HG03175 (cell line): ENCODE data around the gene ETV2.
"Not testable (repeated sequence)": the region's sequence is repeated elsewhere in the genome, so short reads cannot be mapped to it uniquely, and the experiment has no call there.

Source experiments
- ATAC-seq: cut with Tn5 transposase; IDR thresholded peaks from one replicate; pipeline ENCODE4 v1.9.1; 2021; ENCODE audit warnings: mild to moderate bottlenecking, moderate library complexity; ENCODE audit not compliant: unreplicated experiment

Gene ETV2, protein sequence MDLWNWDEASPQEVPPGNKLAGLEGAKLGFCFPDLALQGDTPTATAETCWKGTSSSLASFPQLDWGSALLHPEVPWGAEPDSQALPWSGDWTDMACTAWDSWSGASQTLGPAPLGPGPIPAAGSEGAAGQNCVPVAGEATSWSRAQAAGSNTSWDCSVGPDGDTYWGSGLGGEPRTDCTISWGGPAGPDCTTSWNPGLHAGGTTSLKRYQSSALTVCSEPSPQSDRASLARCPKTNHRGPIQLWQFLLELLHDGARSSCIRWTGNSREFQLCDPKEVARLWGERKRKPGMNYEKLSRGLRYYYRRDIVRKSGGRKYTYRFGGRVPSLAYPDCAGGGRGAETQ

DNA sequence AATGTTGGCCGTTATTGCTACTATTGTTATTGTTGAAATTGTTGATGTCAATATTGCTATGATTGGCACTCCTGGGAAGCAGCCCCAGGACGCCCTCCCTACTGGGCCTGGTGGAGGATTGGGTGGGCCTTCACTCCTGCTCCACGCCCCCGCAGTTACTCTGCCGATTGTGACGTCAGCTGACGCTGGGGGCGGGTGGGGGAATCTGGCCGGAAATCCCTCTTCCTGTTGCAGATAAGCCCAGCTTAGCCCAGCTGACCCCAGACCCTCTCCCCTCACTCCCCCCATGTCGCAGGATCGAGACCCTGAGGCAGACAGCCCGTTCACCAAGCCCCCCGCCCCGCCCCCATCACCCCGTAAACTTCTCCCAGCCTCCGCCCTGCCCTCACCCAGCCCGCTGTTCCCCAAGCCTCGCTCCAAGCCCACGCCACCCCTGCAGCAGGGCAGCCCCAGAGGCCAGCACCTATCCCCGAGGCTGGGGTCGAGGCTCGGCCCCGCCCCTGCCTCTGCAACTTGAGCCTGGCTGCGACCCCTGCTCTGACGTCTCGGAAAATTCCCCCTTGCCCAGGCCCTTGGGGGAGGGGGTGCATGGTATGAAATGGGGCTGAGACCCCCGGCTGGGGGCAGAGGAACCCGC lies at the start of gene ETV2:
Gene ETV2 (plus strand): TSS at position 231 of the 637 bp plus-strand sequence. CDS start 716 bp downstream, outside the sequence.
- ATAC-seq = no peak

DNA sequence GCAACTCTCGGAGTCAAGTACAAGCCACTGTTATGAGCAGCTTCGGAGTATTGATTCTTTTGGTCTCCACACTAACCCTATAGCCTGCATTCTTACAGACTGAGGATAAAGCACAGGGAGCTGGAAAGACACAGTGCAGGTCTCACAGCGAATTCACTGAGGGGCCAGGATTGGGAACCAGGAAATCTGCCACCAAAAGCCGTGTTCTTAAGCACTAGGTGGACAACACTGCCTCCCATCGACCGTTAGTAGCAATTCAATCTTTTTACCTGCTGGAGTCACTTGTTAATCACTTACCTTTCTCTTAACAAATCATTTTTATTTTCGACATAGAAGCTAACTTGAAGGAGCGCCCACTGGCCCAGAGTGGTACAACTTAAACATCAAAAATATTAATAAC lies 49.3 kb upstream of the ETV2 start:
- ATAC-seq = no peak

DNA sequence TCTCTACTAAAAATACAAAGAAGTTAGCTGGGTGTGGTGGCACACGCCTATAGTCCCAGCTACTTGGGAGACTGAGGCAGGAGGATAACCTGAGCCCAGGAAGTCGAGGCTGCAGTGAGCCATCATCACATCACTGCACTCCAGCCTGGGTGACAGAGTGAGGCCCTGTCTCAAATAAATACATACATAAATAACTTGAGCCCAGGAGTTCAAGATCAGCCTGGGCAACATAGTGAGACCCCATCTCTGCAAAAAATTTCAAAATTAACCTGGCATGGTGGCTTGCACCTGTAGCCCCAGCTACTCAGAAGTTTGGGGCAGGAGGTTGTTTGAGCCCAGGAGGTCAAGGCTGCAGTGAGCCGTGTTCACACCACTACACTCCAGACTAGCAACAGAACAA lies 46.5 kb upstream of the ETV2 start:
- not testable (repeated sequence) for ATAC-seq

DNA sequence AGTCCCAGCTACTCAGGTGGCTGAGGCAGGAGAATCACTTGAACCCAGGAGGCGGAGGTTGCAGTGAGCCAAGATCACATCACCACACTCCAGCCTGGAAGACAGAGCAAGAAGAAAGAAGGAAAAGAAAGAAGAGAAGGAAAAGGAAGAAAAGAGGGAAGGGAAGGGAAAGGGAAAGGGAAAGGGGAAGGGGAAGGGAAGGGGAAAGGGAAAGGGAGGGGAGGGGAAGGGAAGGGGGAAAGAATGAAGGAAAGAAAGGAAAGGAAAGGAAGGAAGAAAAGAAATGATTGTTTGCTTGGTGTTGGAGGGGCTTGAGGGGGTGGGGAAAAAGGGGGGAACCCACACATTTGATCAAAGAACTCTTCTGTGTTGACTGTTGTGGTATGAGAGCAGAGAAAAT lies 45.6 kb upstream of the ETV2 start:
- no peak for ATAC-seq

DNA sequence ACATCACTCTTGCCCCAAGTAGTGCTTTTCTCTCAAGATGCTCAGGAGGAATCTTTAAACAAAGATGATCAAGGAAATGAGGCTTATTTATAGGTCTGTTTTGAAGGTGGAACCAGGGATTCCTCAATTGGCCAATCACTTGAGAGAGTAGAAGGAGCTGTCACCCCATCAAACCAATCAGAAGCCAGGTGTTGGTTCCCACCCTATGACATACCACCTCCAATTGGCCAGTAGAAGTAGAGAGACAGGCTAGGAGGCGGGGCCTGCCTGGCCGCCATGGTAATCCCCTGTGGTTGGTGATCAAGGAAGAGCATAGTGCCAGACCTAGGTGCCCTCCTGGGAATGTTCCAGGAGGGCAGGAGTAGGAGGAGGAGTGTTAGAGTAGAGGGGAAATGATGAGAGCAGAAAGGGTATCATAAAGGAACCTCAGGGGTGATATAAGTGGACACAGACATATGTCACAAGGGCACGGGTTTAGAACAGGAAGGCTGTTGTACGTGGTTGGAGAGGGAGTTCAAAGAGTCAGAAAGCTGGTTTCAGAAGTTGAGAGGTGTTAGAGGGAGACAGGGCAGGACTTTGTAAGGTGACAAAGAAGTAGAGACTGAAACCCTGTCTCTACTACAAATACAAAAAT lies 45.1 kb upstream of the ETV2 start:
- ATAC-seq = peak; percentile 72

DNA sequence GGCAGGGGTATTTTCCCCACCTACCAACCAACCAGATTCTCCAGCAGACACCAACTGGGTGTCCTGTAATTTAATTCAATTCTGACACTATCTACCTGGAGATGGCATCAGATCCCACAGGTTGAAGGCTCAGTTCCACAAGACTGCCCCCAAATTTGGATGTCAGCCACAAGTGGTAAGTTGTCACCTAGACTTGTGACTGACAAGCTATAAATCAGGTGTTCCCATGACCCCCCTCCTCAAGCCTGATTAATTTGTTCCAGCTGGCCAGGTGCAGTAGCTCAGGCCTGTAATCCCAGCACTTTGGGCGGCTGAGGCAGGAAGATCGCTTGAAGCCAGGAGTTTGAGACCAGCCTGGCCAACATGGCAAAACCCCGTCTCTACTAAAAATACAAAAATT lies 39.6 kb upstream of the ETV2 start:
- no peak for ATAC-seq

DNA sequence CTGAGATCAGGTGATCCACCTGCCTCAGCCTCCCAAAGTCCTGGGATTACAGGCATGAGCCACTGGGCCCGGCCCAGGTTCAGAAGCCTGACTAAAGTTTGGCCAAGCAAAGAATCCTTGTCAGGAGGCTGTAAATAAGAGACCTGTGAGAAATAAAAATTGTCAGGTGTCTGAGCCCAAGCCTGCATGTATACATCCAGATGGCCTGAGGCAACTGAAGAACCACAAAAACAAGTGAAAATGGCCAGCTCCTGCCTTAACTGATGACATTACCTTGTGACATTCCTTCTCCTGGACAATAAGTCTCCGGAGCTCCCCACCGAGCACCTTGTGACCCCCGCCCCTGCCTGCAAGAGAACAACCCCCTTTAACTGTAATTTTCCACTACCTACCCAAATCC lies 37.1 kb upstream of the ETV2 start:
- not testable (repeated sequence) for ATAC-seq

DNA sequence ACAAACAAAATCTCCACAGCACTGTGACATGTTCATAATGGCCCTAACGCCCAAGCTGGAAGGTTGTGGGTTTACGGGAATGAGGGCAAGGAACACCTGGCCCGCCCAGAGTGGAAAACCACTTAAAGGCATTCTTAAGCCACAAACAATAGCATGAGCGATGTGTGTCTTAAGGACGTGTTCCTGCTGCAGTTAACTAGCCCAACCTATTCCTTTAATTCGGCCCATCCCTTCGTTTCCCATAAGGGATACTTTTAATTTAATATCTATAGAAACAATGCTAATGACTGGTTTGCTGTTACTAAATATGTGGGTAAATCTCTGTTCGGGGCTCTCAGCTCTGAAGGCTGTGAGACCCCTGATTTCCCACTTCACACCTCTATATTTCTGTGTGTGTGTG lies 34.4 kb upstream of the ETV2 start:
- ATAC-seq = not testable (repeated sequence)

DNA sequence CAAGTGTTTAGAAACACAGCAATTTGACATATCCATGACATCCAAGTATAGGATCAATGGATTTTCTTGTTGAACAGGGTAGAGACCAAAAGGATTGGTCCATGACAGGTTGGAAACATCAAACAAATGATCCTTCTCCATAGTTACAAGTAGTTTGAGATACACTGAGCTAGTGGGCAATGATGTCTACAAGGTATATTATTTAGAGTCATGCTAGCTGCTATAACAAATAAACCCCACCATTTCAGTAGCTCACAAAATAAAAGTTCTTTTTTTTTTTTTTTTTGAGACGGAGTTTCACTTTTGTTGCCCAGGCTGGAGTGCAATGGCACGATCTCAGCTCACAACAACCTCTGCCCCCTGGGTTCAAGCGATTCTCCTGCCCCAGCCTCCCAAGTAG lies 33.9 kb upstream of the ETV2 start:
- no peak for ATAC-seq

DNA sequence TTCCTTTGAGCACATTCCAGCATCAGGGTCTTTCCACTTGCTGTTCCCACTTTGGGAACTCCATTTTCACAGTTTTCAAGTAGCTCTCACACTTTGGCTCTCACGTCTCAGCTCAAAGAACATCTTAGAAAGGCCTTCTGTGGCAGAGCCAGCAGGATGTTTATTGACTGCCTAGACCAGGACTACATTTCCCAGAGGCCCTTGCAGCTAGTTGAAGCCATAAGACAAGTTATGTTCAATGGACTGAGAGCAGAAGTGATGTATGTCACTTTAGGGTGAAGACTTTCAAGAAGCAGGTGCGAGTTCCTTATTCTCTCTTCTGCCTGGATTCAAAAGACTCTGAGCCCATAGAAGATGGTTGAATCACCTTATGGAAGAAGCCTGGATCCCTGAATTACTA lies 33.3 kb upstream of the ETV2 start:
- no peak for ATAC-seq

DNA sequence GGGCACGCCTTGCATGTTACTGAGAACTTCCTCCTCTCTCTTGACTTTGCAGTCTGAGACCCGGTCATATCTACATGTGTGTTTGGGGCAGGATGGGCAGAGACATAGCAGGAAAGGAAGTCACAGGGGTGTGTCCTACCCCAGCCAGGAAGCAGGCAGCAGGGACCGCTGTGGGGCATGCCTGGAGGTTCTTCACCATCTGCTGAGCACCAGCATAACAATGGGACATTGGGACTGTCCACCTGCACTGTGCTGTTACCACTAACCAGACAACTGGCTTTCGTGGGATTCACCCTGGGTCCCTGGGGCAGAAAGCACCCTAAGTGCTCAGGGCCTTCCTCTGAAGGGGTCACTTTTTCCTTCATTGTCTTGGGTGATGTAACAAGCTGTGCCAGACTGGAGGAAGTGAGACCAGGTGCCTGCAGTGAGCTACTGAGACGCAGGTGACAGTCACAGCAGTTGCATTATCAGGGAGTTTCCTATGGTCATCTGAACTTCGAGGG lies 31.6 kb upstream of the ETV2 start:
- no peak for ATAC-seq

DNA sequence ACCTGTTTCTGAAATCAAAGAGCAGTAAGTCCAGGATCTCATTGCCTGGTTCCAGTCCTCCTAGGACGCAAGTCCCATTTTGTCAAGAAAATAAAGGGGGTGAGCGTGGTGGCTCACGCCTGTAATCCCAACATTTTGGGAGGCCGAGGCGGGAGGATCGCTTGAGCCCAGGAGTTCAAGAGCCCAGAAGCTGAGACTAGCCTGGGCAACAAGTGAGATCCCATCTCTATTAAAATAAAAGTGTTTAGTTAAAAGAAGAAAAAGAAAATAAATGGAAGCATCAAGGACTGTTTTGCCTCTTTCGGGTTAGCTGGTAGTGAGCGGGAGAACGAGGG lies 29.4 kb upstream of the ETV2 start:
- ATAC-seq = no peak

DNA sequence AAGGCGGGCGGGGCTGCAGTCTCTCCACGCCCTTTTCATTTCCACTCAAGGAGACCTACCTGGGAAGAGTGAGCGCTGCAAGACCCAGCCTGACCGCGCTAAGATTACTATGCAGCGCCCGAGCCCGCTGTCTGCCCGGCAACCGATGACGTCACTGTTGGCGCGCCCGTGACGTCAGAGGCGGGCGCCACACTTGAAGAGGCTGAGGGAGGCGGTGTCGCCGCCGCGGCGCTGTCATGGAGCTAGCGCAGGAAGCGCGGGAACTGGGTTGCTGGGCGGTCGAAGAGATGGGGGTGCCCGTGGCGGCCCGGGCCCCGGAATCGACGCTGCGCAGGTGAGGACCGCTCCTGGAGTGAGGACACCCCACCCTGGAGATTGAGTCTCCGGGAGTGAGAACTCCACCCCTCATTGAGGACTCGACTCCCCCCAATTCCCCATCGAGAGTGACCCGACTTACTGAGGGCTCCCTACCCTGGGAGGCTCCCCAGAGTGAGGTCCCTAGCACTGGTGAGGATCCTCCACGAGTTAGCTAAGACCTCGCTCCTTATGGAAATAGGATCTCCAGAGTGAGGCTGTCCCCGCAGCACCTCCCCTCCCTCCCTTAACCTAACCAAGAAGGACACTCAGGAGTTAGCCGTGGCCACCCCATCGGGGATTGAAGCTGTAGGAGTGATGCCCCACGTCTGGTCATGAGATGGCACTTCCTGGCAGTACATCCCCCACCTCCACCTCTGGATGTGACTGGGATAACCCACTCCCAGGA lies 28.8 kb upstream of the ETV2 start, which contains the start of gene HAUS5:
Gene HAUS5 (plus strand): TSS at position 177 of the 763 bp plus-strand sequence. CDS start 60 bp downstream, at position 237.
- ATAC-seq = peak; percentile 80

DNA sequence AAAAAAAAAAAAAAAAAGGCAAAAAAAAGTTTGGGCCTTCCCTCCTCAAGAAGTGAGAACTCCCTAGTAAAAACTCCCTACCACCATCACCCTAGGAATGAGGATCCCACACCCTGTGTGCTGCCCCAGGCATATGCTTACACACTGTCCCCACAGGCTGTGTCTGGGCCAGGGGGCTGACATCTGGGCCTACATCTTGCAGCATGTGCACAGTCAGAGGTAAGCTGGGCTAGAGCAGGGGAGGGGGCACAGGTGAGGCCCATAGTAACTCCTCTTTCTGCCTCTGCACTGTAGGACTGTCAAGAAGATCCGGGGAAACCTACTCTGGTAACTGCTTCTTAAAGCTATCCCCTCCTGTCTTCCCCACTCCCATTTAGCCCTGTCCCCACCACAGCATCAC lies 28.0 kb upstream of the ETV2 start:
- no peak for ATAC-seq

DNA sequence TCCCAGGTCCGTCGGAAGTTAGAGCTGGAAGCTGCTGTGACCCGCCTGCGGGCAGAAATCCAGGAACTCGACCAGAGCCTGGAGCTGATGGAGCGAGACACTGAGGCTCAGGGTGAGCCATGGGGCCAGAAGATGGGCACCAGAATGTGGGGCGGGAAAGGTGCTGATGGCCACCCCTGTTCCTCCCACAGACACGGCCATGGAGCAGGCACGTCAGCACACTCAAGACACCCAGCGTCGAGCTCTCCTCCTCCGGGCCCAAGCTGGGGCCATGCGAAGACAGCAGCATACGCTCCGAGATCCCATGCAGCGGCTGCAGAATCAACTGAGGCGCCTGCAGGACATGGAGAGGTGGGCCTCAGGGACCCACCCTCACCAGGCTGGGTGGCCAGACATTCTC lies 26.5 kb upstream of the ETV2 start:
- no peak for ATAC-seq

DNA sequence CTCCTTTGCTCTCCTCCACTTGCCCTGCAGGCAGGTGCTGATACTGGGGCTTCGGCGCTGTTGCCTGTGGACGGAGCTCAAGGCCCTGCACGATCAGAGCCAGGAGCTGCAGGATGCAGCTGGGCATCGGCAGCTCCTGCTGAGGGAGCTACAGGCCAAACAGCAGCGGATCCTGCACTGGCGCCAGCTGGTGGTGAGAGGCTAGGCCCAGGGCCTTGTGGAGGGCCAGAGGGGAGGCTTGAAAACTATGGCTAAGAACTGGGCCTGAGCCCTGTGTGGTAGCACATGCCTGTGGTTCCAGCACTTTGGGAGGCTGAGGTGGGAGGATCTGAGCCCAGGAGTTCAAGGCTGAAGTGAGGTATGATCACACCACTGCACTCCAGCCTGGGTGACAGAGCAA lies 22.7 kb upstream of the ETV2 start:
- ATAC-seq = no peak

DNA sequence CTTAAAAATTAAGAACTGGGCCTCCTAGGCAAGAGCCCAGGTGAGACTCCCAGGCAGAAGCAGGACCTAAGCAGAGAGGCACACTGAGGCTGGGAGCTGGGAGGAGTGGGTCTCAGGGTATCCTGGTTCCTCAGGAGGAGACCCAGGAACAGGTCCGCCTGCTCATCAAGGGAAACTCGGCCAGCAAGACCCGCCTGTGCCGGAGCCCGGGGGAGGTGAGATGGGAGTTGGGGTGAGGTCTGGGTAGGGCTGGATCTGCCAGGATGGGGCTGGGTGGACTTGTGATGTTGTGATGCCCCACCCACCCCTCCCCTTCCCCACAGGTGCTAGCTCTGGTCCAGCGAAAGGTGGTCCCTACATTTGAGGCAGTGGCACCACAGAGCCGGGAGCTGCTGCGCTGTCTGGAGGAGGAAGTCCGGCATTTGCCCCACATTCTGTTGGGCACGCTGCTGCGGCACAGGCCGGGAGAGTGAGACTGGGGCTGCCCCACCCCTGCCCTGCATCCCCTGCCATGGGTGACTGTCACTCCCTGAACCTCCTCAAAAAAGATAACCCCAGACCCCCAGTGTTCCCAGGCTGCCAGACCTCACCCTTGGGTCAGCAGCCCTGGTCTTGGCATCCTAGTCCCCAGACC lies 22.1 kb upstream of the ETV2 start:
- no peak for ATAC-seq

DNA sequence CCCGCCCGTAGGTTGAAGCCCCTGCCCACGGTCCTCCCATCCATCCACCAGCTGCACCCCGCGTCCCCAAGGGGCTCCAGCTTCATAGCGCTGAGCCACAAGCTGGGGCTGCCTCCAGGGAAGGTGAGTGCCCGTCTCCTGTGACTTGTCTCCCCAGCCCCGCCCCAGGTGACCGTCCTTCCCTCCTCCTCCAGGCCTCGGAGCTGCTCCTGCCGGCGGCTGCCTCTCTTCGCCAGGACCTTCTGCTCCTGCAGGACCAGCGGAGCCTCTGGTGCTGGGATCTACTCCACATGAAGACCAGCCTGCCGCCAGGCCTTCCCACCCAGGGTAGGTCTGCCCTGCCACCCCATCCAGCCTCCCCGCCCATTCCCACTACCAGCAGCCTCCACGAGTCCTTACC lies 21.5 kb upstream of the ETV2 start:
- ATAC-seq = no peak

DNA sequence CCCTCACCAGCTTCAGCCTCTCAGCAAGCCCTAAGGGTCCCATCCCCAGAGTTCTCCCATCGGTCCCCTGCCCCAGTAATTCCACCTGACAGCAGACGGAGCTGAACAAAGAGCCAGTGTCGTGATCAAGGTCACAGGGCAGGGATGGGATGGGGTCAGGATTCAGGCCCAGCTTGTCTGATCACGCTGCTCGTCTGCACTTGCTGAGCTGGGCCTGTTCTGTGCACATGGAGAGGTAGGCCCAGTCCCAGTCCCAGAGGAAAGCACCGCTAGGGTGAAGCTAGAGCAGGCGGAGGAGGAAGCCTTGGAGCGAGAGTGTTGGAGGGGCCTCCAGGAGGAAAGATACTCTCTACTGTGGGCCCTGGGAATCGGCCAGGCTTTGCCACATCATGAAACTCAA lies 19.8 kb upstream of the ETV2 start:
- no peak for ATAC-seq

DNA sequence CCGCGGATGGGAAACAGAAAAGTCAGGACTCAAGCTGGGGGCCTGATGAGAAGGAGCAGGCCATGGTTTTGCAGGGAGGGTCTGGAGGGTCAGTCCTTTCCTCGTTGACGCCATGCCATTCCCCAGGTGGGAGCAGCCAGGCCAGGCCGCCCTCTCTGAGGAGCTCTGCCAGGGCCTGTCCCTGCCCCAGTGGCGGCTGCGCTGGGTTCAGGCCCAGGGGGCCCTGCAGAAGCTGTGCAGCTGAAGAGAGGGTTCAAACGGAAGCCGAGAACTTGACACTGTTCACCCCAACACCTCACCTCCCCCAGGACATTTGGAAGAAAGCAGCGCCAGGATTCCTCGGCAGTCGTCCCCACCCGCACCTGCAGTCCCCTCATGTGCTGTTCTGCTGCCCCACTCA lies 18.8 kb upstream of the ETV2 start:
- no peak for ATAC-seq
